Neuronal stem cell (in vitro differentiated cells): ENCODE measurements around the gene FOXA1.

ENCODE experiments used
- DNase-seq: peaks from one replicate; pipeline ENCODE4 v3.0.0-alpha.2; 2013; ENCODE audit warnings: low spot score
- H2AFZ ChIP-seq: one replicate; pipeline ENCODE4 v1.6.1; 2013; ENCODE audit warnings: mild to moderate bottlenecking, low read length, inconsistent platforms
- H2AK5ac ChIP-seq: 2 replicates; pipeline ENCODE4 v1.6.1; 2013; ENCODE audit warnings: low read depth, mild to moderate bottlenecking, inconsistent platforms, low read length, moderate library complexity, mixed read lengths
- H2BK120ac ChIP-seq: 2 replicates; pipeline ENCODE4 v1.6.1; 2013; ENCODE audit warnings: low read depth, mild to moderate bottlenecking, inconsistent platforms, low read length, moderate library complexity, mixed read lengths
- H2BK12ac ChIP-seq: one replicate; pipeline ENCODE4 v1.6.1; 2013; ENCODE audit warnings: low read length, inconsistent platforms
- H2BK15ac ChIP-seq: 2 replicates; pipeline ENCODE4 v1.6.1; 2013; ENCODE audit warnings: mild to moderate bottlenecking, low read length, inconsistent platforms, mixed read lengths
- H2BK5ac ChIP-seq: one replicate; pipeline ENCODE4 v1.6.1; 2013; ENCODE audit warnings: inconsistent platforms, mild to moderate bottlenecking, low read length, moderate library complexity
- H3K14ac ChIP-seq: one replicate; pipeline ENCODE4 v1.6.1; 2013; ENCODE audit warnings: low read length, inconsistent platforms
- H3K18ac ChIP-seq: 2 replicates; pipeline ENCODE4 v1.6.1; 2013; ENCODE audit warnings: low read length, inconsistent platforms
- H3K23ac ChIP-seq: 2 replicates; pipeline ENCODE4 v1.6.1; 2013; ENCODE audit warnings: low read depth, mild to moderate bottlenecking, mixed read lengths, low read length, inconsistent platforms; ENCODE audit not compliant: poor library complexity
- H3K27ac ChIP-seq: replicated peaks from 3 replicates; pipeline ENCODE4 v1.5.1; 2013; ENCODE audit warnings: low read length, inconsistent platforms
- H3K27me3 ChIP-seq, 3 experiments: 2 replicates each; pipeline ENCODE4 v1.6.1; 2013; ENCODE audit warnings: low read length in 3 of 3, mild to moderate bottlenecking in 2 of 3, inconsistent platforms in 1 of 3, low read depth in 1 of 3, mixed read lengths in 1 of 3, moderate library complexity in 1 of 3; ENCODE audit not compliant: control insufficient read depth in 3 of 3, insufficient read depth in 3 of 3
- H3K36me3 ChIP-seq, 2 donors: replicated peaks in 1 of 2; 2 replicates each; pipeline ENCODE4 v1.6.1; 2013; ENCODE audit warnings: low read length in 2 of 2; ENCODE audit not compliant: control insufficient read depth in 2 of 2, insufficient read depth in 2 of 2
- H3K4ac ChIP-seq: 2 replicates; pipeline ENCODE4 v1.6.1; 2013; ENCODE audit warnings: inconsistent platforms, mild to moderate bottlenecking, low read length, moderate library complexity
- H3K4me1 ChIP-seq, 2 donors: 1 replicate in 1 of 2; 2 replicates in 1 of 2; pipeline ENCODE4 v1.6.1; 2013; ENCODE audit warnings: low read length in 2 of 2, low read depth in 1 of 2; ENCODE audit not compliant: control insufficient read depth in 2 of 2, insufficient read depth in 1 of 2
- H3K4me2 ChIP-seq: one replicate; pipeline ENCODE4 v1.6.1; 2013; ENCODE audit warnings: mild to moderate bottlenecking, low read length, inconsistent platforms; ENCODE audit not compliant: insufficient read depth, poor library complexity, severe bottlenecking
- H3K4me3 ChIP-seq, 2 donors: 2 replicates each; pipeline ENCODE4 v1.5.1; 2013; ENCODE audit warnings: low read length in 2 of 2, mild to moderate bottlenecking in 2 of 2, inconsistent platforms in 1 of 2, moderate library complexity in 1 of 2
- H3K79me1 ChIP-seq: one replicate; pipeline ENCODE4 v1.6.1; 2013; ENCODE audit warnings: low read depth, mild to moderate bottlenecking, inconsistent platforms, low read length, moderate library complexity
- H3K9ac ChIP-seq: one replicate; pipeline ENCODE4 v1.6.1; 2013; ENCODE audit warnings: mild to moderate bottlenecking, low read depth, low read length, inconsistent platforms; ENCODE audit not compliant: poor library complexity
- H3K9me3 ChIP-seq, 2 donors: replicated peaks in 1 of 2; 2 replicates each; pipeline versions ENCODE3 to v1.6.1; 2013; ENCODE audit warnings: low read length in 2 of 2, mild to moderate bottlenecking in 2 of 2, inconsistent platforms in 1 of 2, low read depth in 1 of 2, mixed read lengths in 1 of 2, moderate library complexity in 1 of 2; ENCODE audit not compliant: control insufficient read depth in 2 of 2, insufficient read depth in 1 of 2
- H4K8ac ChIP-seq: one replicate; pipeline ENCODE4 v1.6.1; 2013; ENCODE audit warnings: low read depth, mild to moderate bottlenecking, inconsistent platforms, low read length, moderate library complexity
- H4K91ac ChIP-seq: one replicate; pipeline ENCODE4 v1.6.1; 2013; ENCODE audit warnings: low read length, low read depth, mild to moderate bottlenecking, inconsistent platforms; ENCODE audit not compliant: poor library complexity
- WGBS, 2 donors: extraction: QIAGEN DNeasy Blood & Tissue Kit; methylation state at CpG; one replicate each; pipeline ENCODE4 v1.1.7; 2013; ENCODE audit warnings: missing lambda C conversion rate in 2 of 2, mixed read lengths in 1 of 2; ENCODE audit not compliant: insufficient read length in 2 of 2, insufficient replicate concordance in 1 of 2; ENCODE audit errors: extremely low coverage in 2 of 2; 5-methylcytosine and 5-hydroxymethylcytosine counted together

The FOXA1 gene

GRCh38 chr14:37553935-37554550, 41.0 kb downstream of the FOXA1 start:
- no peak overlapping the region for H3K4me2 ChIP-seq
- H2BK120ac ChIP-seq: no peak overlapping the region
- no peak overlapping the region for H4K91ac ChIP-seq
- H3K14ac ChIP-seq: no peak overlapping the region
- no peaks in the 10 kb centered on the region for H3K27me3 ChIP-seq
- no peak overlapping the region for H2BK12ac ChIP-seq
- H3K9me3 ChIP-seq: peaks cover 1 to 6% of the 10 kb centered on the region in 2 donors
- no peak overlapping the region for H2BK15ac ChIP-seq
- no peaks in the 10 kb centered on the region for H3K4me1 ChIP-seq
- H3K23ac ChIP-seq: no peak overlapping the region
- H3K9ac ChIP-seq: no peak overlapping the region
- no peak overlapping the region for H3K18ac ChIP-seq
- no CpG with 5 or more reads among the region's 1 CpG for WGBS, 2 donors
- H3K79me1 ChIP-seq: no peaks in the 10 kb centered on the region
- no peak overlapping the region for H4K8ac ChIP-seq
- H2AFZ ChIP-seq: no peak overlapping the region
- H3K4ac ChIP-seq: no peak overlapping the region
- no peak for DNase-seq
- H3K27ac ChIP-seq: no peak overlapping the region
- H3K36me3 ChIP-seq: no peaks in the 10 kb centered on the region
- H2BK5ac ChIP-seq: no peak overlapping the region
- no peak overlapping the region for H2AK5ac ChIP-seq
- no peak overlapping the region for H3K4me3 ChIP-seq

GRCh38 chr14:37551119-37551518, 43.9 kb downstream of the FOXA1 start:
- Histone ChIP-seq H3K4me1 (no peaks in the 10 kb centered on the region), H3K9ac (no peak overlapping the region), H2BK12ac (no peak overlapping the region), H2BK120ac (no peak overlapping the region), H2BK15ac (no peak overlapping the region), H3K4me3 (no peak overlapping the region), H3K9me3 (peaks cover 1 to 3% of the 10 kb centered on the region in 2 donors), H3K27ac (no peak overlapping the region), H3K4ac (no peak overlapping the region), H3K14ac (no peak overlapping the region), H3K79me1 (no peaks in the 10 kb centered on the region), H3K36me3 (no peaks in the 10 kb centered on the region), H3K18ac (no peak overlapping the region), H3K27me3 (no peaks in the 10 kb centered on the region), H2BK5ac (no peak overlapping the region), H2AFZ (no peak overlapping the region), H4K91ac (no peak overlapping the region), H4K8ac (no peak overlapping the region), H3K23ac (no peak overlapping the region), H3K4me2 (no peak overlapping the region), H2AK5ac (no peak overlapping the region)
- DNase-seq: no peak
- 100% methylated on average over 1 of the region's 1 CpG; no CpG with 5 or more reads in 1 of the 2 donors for WGBS, 2 donors

- H2BK12ac ChIP-seq: no peak overlapping the region
- H3K4ac ChIP-seq: no peak overlapping the region
- H3K14ac ChIP-seq: no peak overlapping the region
- no peaks in the 10 kb centered on the region for H3K79me1 ChIP-seq
- H2AK5ac ChIP-seq: no peak overlapping the region
- no peaks in the 10 kb centered on the region for H3K36me3 ChIP-seq
- no peak overlapping the region for H3K18ac ChIP-seq
- H2BK120ac ChIP-seq: no peak overlapping the region
- no peak overlapping the region for H3K4me2 ChIP-seq
- no peak overlapping the region for H3K23ac ChIP-seq
- no peak for DNase-seq
- no peak overlapping the region for H2AFZ ChIP-seq
- H3K27me3 ChIP-seq: no peaks in the 10 kb centered on the region
- H3K4me1 ChIP-seq: no peaks in the 10 kb centered on the region
- H4K91ac ChIP-seq: no peak overlapping the region
- H2BK5ac ChIP-seq: no peak overlapping the region
- peaks cover 1 to 3% of the 10 kb centered on the region in 2 donors for H3K9me3 ChIP-seq
- H3K27ac ChIP-seq: no peak overlapping the region
- no CpG with 5 or more reads among the region's 5 CpGs for WGBS, 2 donors
- H3K4me3 ChIP-seq: no peak overlapping the region
- H2BK15ac ChIP-seq: no peak overlapping the region
- H3K9ac ChIP-seq: no peak overlapping the region
- H4K8ac ChIP-seq: no peak overlapping the region
Observed at GRCh38 chr14:37550511-37550910, 44.5 kb downstream of the FOXA1 start.

- Histone ChIP-seq H3K27ac (no peak overlapping the region), H3K27me3 (no peaks in the 10 kb centered on the region), H3K23ac (no peak overlapping the region), H2BK120ac (no peak overlapping the region), H4K8ac (no peak overlapping the region), H3K14ac (no peak overlapping the region), H3K9ac (no peak overlapping the region), H3K4me2 (no peak overlapping the region), H3K18ac (no peak overlapping the region), H3K36me3 (no peaks in the 10 kb centered on the region), H2BK15ac (no peak overlapping the region), H3K4me1 (no peaks in the 10 kb centered on the region), H2BK5ac (no peak overlapping the region), H2AFZ (no peak overlapping the region), H3K4me3 (no peak overlapping the region), H3K4ac (no peak overlapping the region), H3K9me3 (no peaks in the 10 kb centered on the region), H4K91ac (no peak overlapping the region), H3K79me1 (no peaks in the 10 kb centered on the region), H2AK5ac (no peak overlapping the region), H2BK12ac (no peak overlapping the region)
- DNase-seq: no peak
- WGBS, 2 donors: no CpG with 5 or more reads among the region's 6 CpGs
Observed at GRCh38 chr14:37546621-37547447, 48.2 kb downstream of the FOXA1 start.
